ENCODE results near the gene C1orf232.

DNA sequence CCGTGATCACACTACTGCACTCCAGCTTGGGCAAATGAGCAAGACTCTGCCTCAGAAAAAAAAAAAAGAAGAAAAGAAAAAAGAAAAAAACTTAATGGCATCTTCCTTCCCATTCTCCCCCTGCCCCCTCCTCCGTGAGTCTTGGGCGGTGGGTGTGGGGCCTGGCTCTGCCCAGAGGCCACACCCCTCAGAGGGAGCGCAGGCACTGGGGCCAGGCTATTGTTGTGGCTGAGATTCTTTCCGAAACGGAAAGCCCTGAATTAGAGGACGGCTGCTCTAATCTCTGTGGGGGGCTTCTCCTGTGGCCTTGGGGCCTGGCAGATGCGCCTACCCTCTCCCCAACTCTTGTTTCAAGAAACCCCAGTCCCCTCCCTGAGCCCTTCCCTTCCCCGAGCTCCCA is 14.0 kb downstream of the C1orf232 start:
- TF ChIP-seq POLR2AphosphoS5 (IDR thresholded peaks at IDR 0.05; ENCODE audit: borderline replicate concordance, low read depth, low read length) (no peak), EZH2 (IDR thresholded peaks at IDR 0.05) (no peak)
